Posterior cingulate gyrus (tissue), 11 donors: Measurements from ENCODE around the gene SYT8.
"Not testable (repeated sequence)": the region's sequence is repeated elsewhere in the genome, so short reads cannot be mapped to it uniquely, and the experiment has no call there.

Experiments
- DNase-seq, 10 donors: peaks; one replicate each; pipeline versions ENCODE4 v3.0.0 to v3.0.0-alpha.2; 2020 to 2021; ENCODE audit warnings: mixed read lengths in 3 of 10
- intact Hi-C: fragments of 100-400 bp; cut with DNase I; formaldehyde crosslinking; loops from one replicate; pipeline ENCODE4 v1.15.1; 2023

SYT8 gene

GRCh38 chr11:1879941-1880720 lies 45.3 kb downstream of the SYT8 start:
- intact Hi-C loops, result loop anchor here (5.0 kb wide), 1 partner anchor 37 kb away; the partner anchor contains the start of gene TNNT3
- DNase-seq, result peak in 4 of 10 donors; percentile 21 to 85 (median 72)

GRCh38 chr11:1880746-1881441 lies 46.1 kb downstream of the SYT8 start:
- intact Hi-C loops, result loop anchor here (5.0 kb wide), 1 partner anchor 36 kb away; the partner anchor contains the start of gene TNNT3
- peak in 4 of 10 donors; percentile 9 to 68 (median 60) for DNase-seq

GRCh38 chr11:1881442-1882264 lies 46.9 kb downstream of the SYT8 start:
- DNase-seq, result peak in 3 of 10 donors; percentile 24 to 79 (median 67)
- intact Hi-C loops, result loop anchor here (2.0 to 5.0 kb wide), 2 partner anchors 36 to 273 kb away; partner anchors contain the start of gene TNNT3

GRCh38 chr11:1882265-1883238 lies 47.8 kb downstream of the SYT8 start:
- intact Hi-C loops, result loop anchor here (2.0 to 5.0 kb wide), 2 partner anchors 35 to 272 kb away; partner anchors contain the start of gene TNNT3
- DNase-seq, result peak; percentile 49 to 96 (median 72)

- DNase-seq, result peak in 2 of 10 donors; percentile 9 to 62
- intact Hi-C loops, result loop anchor here (2.0 to 5.0 kb wide), 2 partner anchors 34 to 271 kb away; partner anchors contain the start of gene TNNT3
These were observed 48.8 kb downstream of the SYT8 start for GRCh38 chr11:1883346-1884302.

GRCh38 chr11:1884303-1884700 lies 49.5 kb downstream of the SYT8 start:
- intact Hi-C loops, result loop anchor here (5.0 kb wide), 1 partner anchor 33 kb away; the partner anchor contains the start of gene TNNT3
- DNase-seq, result peak in 1 of 10 donors; percentile 39

- intact Hi-C loops, result not testable (repeated sequence)
- DNase-seq, result peak in 2 of 10 donors; percentile 5 to 78
These were observed 51.8 kb downstream of the SYT8 start for GRCh38 chr11:1886551-1886950.
